GM23338 (cell line): ENCODE data around the gene JAZF1. TPM values are rescaled to one million over a fixed set of nuclear protein-coding genes. Genes with fewer than 3 reads are reported as not detected.

Experiments used
- ATAC-seq: fragments of 200-7000 bp; cut with Tn5 transposase; 3 replicates; pipeline ENCODE4 v1.9.1; 2020
- DNase-seq: peaks from one replicate; pipeline ENCODE4 v3.0.0-alpha.2; 2015; ENCODE audit warnings: low spot score
- H2AFZ ChIP-seq: fragments of 200-600 bp; sonication (generic); 2 replicates; pipeline ENCODE4 v1.8.0; 2016; ENCODE audit warnings: antibody characterized with exemption, mild to moderate bottlenecking, moderate library complexity
- H3F3A ChIP-seq: fragments of 200-600 bp; sonication (generic); replicated peaks from 2 replicates; pipeline ENCODE4 v1.8.0; 2017; ENCODE audit warnings: antibody characterized with exemption, mixed run types, low read depth
- H3K27ac ChIP-seq: fragments of 200-600 bp; sonication (generic); 2 replicates; pipeline ENCODE4 v1.6.1; 2016; ENCODE audit warnings: low read depth
- H3K27me3 ChIP-seq: fragments of 200-600 bp; sonication (generic); 2 replicates; pipeline ENCODE4 v1.8.0; 2016; ENCODE audit warnings: mild to moderate bottlenecking, mixed run types, moderate library complexity; ENCODE audit not compliant: insufficient read depth
- H3K36me3 ChIP-seq: fragments of 200-600 bp; sonication (generic); 2 replicates; pipeline ENCODE4 v1.8.0; 2016; ENCODE audit warnings: mild to moderate bottlenecking; ENCODE audit not compliant: insufficient read depth
- H3K4me1 ChIP-seq: fragments of 200-600 bp; sonication (generic); 2 replicates; pipeline ENCODE4 v1.8.0; 2016; ENCODE audit warnings: mild to moderate bottlenecking, moderate library complexity; ENCODE audit not compliant: insufficient read depth
- H3K4me2 ChIP-seq: fragments of 200-600 bp; sonication (generic); 2 replicates; pipeline ENCODE4 v1.7.1; 2017; ENCODE audit warnings: mixed run types
- H3K4me3 ChIP-seq: fragments of 200-600 bp; sonication (generic); 2 replicates; pipeline ENCODE4 v1.6.1; 2016; ENCODE audit warnings: mixed run types
- H3K79me2 ChIP-seq: fragments of 200-600 bp; sonication (generic); replicated peaks from 2 replicates; pipeline ENCODE4 v1.8.0; 2017; ENCODE audit warnings: mild to moderate bottlenecking; ENCODE audit not compliant: insufficient read depth
- H3K9me2 ChIP-seq: fragments of 200-600 bp; sonication (generic); 2 replicates; pipeline ENCODE4 v1.8.0; 2017; ENCODE audit not compliant: insufficient read depth
- H4K20me1 ChIP-seq: fragments of 200-600 bp; sonication (generic); replicated peaks from 2 replicates; pipeline ENCODE4 v1.8.0; 2017; ENCODE audit warnings: mild to moderate bottlenecking; ENCODE audit not compliant: insufficient read depth
- H3K27ac Mint-ChIP-seq: 2 replicates; pipeline ENCODE4 v1.8.0; 2020; ENCODE audit warnings: inconsistent platforms, mild to moderate bottlenecking, moderate library complexity, mixed read lengths
- H3K27me3 Mint-ChIP-seq: 3 replicates; pipeline ENCODE4 v1.8.0; 2022; ENCODE audit warnings: low read depth, mild to moderate bottlenecking, moderate library complexity, mixed read lengths, inconsistent platforms; ENCODE audit not compliant: insufficient read depth, poor library complexity
- H3K36me3 Mint-ChIP-seq: 3 replicates; pipeline ENCODE4 v1.8.0; 2021; ENCODE audit warnings: low read depth, mild to moderate bottlenecking, inconsistent platforms, moderate library complexity, mixed read lengths
- H3K4me1 Mint-ChIP-seq: 3 replicates; pipeline ENCODE4 v1.8.0; 2020; ENCODE audit warnings: mild to moderate bottlenecking, inconsistent platforms, mixed read lengths
- H3K4me3 Mint-ChIP-seq: 3 replicates; pipeline ENCODE4 v1.8.0; 2021; ENCODE audit warnings: moderate library complexity, mild to moderate bottlenecking, inconsistent platforms, mixed read lengths
- H3K9me3 Mint-ChIP-seq: 3 replicates; pipeline ENCODE4 v1.8.0; 2020; ENCODE audit warnings: moderate library complexity, mild to moderate bottlenecking, inconsistent platforms, mixed read lengths
- CREB1 ChIP-seq: fragments of 250-450 bp; sonication (Bioruptor Pico); IDR thresholded peaks from 2 replicates; pipeline ENCODE4 v1.5.0; 2020; ENCODE audit warnings: low read depth, mild to moderate bottlenecking, moderate library complexity
- JUNB ChIP-seq: IDR thresholded peaks from one replicate; pipeline ENCODE4 v1.6.1; 2016; ENCODE audit warnings: antibody characterized with exemption; ENCODE audit not compliant: unreplicated experiment
- POLR2AphosphoS5 ChIP-seq: IDR thresholded peaks from 2 replicates; pipeline ENCODE4 v1.6.1; 2016; ENCODE audit warnings: antibody characterized with exemption, low read depth
- REST ChIP-seq: IDR thresholded peaks from one replicate; pipeline ENCODE4 v1.6.1; 2018; ENCODE audit warnings: antibody characterized with exemption; ENCODE audit not compliant: unreplicated experiment
- STAT1 ChIP-seq: IDR thresholded peaks from one replicate; pipeline ENCODE4 v1.6.1; 2016; ENCODE audit warnings: antibody characterized with exemption; ENCODE audit not compliant: unreplicated experiment
- ZNF331 ChIP-seq: fragments of 250-450 bp; sonication (Bioruptor Pico); IDR thresholded peaks from 2 replicates; pipeline ENCODE4 v1.5.0; 2020; ENCODE audit warnings: low read depth, mild to moderate bottlenecking, moderate library complexity
- ZNF462 ChIP-seq: fragments of 250-450 bp; sonication (Bioruptor Pico); IDR thresholded peaks from 2 replicates; pipeline ENCODE4 v1.5.0; 2020; ENCODE audit warnings: mild to moderate bottlenecking, moderate library complexity
- polyA plus RNA-seq: library from polyadenylated mRNA; unstranded; fragments of >200 nt; fragmentation: Nextera tagmentation; extraction: Ambion mirVana; gene quantifications from 2 replicates; pipeline ENCODE4 v1.2.1, GENCODE V29; 2016
- total RNA-seq: library from RNA; depleted of rRNA; stranded (reverse); fragments of >200 nt; shearing (Covaris generic); gene quantifications from 2 replicates; pipeline ENCODE4 v1.2.3, GENCODE V29; 2014

JAZF1 gene
- total and polyA plus RNA-seq, 2 experiments from 2014 or later = 12.2 to 22.2 TPM

- Histone ChIP-seq H3K27ac (no peak overlapping the region), H3K27me3 (no peaks in the 10 kb centered on the region), H3K36me3 (no peaks in the 10 kb centered on the region), H3K4me1 (no peaks in the 10 kb centered on the region), H3K4me2 (no peak overlapping the region), H3K4me3 (no peak overlapping the region), H3F3A (no peaks in the 10 kb centered on the region), H3K9me2 (no peaks in the 10 kb centered on the region), H3K79me2 (peaks cover 5% of the 10 kb centered on the region; the same call in 1 of the 2 replicates), H2AFZ (no peak overlapping the region), H4K20me1 (no peaks in the 10 kb centered on the region; the same call in 1 of the 2 replicates)
- H3K36me3 Mint-ChIP-seq = 0 out of 3 replicates have a peak, but pooled peaks cover 2% of the 10 kb centered on the region
- no peak for TF ChIP-seq ZNF462 (CRISPR knock-in tag)
- no peak for TF ChIP-seq ZNF331 (CRISPR knock-in tag)
- no peak for TF ChIP-seq POLR2AphosphoS5
- no peak for TF ChIP-seq CREB1 (CRISPR knock-in tag)
- TF ChIP-seq JUNB = no peak
- TF ChIP-seq STAT1 = no peak
- no peak for TF ChIP-seq REST
- no peaks in the 10 kb centered on the region; the same call in 2 of the 3 replicates for H3K9me3 Mint-ChIP-seq
- H3K4me1 Mint-ChIP-seq = no peaks in the 10 kb centered on the region
- no peaks in the 10 kb centered on the region for H3K27me3 Mint-ChIP-seq
- H3K4me3 Mint-ChIP-seq = no peak overlapping the region
- ATAC-seq (no peak), DNase-seq (no peak)
- no peak overlapping the region for H3K27ac Mint-ChIP-seq
Observed at GRCh38 chr7:28008911-28009310, 171.7 kb downstream of the JAZF1 start.
